22Rv1 (cell line): ENCODE results near the gene FAM181A.

Experiments
- H3K27ac ChIP-seq: fragments of 450-650 bp; 2 replicates; pipeline ENCODE4 v1.5.1; 2017
- ZFX ChIP-seq: fragments of 450-650 bp; IDR thresholded peaks from 2 replicates; pipeline ENCODE4 v1.6.1; 2017; ENCODE audit warnings: antibody characterized with exemption, borderline replicate concordance
- TF ChIP-seq, protein P1 (sequence below): fragments of 450-650 bp; IDR thresholded peaks from 2 replicates; pipeline ENCODE4 v1.5.1; 2017; ENCODE audit warnings: mild to moderate bottlenecking

FAM181A gene

DNA sequence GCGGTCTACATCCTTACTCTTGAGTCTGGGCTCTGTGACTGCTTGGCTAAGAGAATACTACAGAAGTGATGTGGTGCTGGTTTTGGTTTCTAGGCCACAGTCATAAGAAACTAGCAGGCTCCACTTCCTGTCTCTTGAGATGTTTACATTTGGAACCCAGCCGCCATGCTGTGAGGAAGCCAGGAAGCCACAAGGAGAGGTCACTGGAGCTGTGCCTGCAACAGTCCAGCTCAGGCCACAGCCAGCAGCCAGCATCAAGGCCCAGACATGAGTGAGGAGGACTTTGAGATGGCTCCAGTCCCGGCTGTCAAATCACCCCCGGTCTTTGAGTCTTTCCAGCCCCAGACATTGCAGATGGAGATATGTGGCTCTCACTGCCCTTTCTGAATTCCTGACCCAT is 12.9 kb upstream of the FAM181A start:
- TF ChIP-seq ZFX, result no peak
- TF ChIP-seq, protein P1, sequence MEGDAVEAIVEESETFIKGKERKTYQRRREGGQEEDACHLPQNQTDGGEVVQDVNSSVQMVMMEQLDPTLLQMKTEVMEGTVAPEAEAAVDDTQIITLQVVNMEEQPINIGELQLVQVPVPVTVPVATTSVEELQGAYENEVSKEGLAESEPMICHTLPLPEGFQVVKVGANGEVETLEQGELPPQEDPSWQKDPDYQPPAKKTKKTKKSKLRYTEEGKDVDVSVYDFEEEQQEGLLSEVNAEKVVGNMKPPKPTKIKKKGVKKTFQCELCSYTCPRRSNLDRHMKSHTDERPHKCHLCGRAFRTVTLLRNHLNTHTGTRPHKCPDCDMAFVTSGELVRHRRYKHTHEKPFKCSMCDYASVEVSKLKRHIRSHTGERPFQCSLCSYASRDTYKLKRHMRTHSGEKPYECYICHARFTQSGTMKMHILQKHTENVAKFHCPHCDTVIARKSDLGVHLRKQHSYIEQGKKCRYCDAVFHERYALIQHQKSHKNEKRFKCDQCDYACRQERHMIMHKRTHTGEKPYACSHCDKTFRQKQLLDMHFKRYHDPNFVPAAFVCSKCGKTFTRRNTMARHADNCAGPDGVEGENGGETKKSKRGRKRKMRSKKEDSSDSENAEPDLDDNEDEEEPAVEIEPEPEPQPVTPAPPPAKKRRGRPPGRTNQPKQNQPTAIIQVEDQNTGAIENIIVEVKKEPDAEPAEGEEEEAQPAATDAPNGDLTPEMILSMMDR, result no peak
- H3K27ac ChIP-seq, result no peak overlapping the region

DNA sequence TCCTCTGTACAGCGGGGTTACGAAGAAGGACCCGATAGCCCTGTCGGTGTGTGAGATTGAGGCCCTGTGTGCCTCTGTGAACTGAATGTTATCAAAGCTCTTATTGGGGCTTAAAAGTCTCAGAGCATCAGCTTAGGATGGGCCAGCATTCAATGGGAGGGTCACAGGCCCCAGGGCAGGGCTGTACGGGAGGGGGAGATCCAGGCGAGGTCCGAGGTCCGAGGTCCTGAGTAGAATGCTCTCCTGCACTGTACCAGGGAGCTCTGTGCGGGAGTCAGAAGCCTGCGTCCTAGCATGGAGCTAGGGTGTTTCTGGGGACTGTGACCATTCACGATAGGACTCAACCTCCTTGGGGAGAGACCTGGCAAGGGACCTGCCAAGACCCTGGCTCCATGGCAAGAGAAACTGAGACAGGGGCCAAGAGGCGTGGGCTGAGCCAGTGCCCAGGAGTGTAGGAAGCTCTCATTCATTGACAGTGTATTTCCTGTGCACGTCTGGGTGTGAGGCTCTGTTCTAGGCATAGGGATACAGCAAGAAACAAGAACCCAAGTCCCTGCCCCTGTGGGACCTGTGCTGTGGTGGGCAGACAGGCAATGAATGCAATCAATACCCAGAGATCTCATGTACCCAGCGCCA is 12.0 kb upstream of the FAM181A start:
- H3K27ac ChIP-seq, result no peak overlapping the region
- no peak for TF ChIP-seq ZFX
- TF ChIP-seq, protein P1, result no peak

- no peak for TF ChIP-seq ZFX
- TF ChIP-seq, protein P1, result no peak
Observed at GRCh38 chr14:93915800-93916199, 11.3 kb upstream of the FAM181A start.

GRCh38 chr14:93916498-93916897 is 10.6 kb upstream of the FAM181A start:
- no peak overlapping the region for H3K27ac ChIP-seq
- TF ChIP-seq, protein P1, result no peak
- no peak for TF ChIP-seq ZFX

More at GRCh38 chr14:93915800-93916199, 11.3 kb upstream of the FAM181A start:
- H3K27ac ChIP-seq, result no peak overlapping the region

GRCh38 chr14:93917141-93917540 is 10.0 kb upstream of the FAM181A start:
- no peak overlapping the region for H3K27ac ChIP-seq
- TF ChIP-seq, protein P1, result no peak
- no peak for TF ChIP-seq ZFX

DNA sequence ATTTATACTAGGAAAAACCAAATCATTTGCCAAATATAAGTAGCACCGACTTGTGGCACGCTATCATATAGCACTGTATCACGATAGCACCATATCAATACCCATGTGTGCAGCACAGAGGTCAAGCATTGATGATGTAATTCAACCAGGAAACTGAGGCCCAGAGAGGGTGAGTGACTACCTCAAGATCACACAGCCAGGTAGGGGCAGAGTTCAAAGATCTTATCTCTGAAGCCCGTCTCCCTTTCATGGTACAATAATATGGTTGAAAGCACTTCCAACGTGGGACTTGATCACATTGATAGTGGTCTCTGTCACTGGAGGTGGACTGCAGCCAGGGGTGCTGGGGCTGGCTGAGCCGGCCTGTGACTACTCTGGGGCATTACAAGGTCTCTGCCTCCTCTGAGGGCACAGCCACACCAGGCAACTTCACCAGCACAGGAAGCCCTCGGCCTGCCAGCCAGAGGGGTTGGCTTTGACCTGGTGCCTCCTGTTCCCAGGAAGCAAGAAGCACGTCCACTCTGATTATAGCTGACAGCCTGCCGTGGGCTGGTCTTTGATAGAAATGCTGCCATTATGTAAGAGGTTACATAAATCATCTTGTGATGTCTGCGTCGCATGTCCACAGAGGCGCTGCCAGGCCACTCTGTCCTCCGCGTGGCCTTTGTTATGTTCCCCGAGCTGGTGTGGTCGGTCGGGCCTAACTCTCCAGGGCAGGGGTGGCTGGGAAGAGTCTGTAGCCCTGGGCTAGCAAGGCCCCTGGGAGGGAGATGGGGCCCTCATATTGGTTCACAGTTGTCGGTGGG is 5.9 kb upstream of the FAM181A start:
- no peak for TF ChIP-seq ZFX
- TF ChIP-seq, protein P1, result no peak

DNA sequence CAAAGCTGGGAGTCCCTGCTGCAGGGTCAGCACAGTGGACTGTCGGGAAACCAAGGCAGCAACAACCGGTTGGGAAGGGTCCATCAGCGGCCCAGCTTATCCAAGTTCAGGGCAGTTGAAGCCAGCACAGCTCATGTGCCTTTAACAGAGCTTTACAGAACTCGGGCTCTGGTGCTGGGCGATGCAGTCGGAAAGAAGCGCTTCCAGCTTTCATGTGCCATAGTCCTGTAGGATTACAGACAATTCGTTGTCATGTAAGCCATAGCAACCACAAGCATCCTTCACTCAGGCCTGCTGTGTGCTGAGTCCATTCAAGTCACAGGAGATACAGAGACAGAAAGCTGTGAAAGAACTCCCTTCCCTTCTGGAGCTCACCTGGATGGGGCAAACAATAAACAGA is 3.5 kb upstream of the FAM181A start:
- H3K27ac ChIP-seq, result no peak overlapping the region
- TF ChIP-seq ZFX, result no peak
- TF ChIP-seq, protein P1, result no peak

More for the DNA sequence above, 5.9 kb upstream of the FAM181A start:
- no peak overlapping the region for H3K27ac ChIP-seq
